Measurements from ENCODE around the gene HOXA13.

- no peak for TF ChIP-seq CTCF (IDR thresholded peaks at IDR 0.05; ENCODE audit: low read depth, low read length, missing input control)
- TF ChIP-seq SP1 (IDR thresholded peaks at IDR 0.05), result no peak
- no peak for TF ChIP-seq MAX (IDR thresholded peaks at IDR 0.05)
- no peak for TF ChIP-seq EGR1 (IDR thresholded peaks at IDR 0.05; ENCODE audit: low read depth in 2 of 2)
- no peak for TF ChIP-seq REST (IDR thresholded peaks at IDR 0.05)
- TF ChIP-seq RAD21 (IDR thresholded peaks at IDR 0.05), result no peak
- no peak for TF ChIP-seq ATF3 (IDR thresholded peaks at IDR 0.05)
- TF ChIP-seq YY1 (IDR thresholded peaks at IDR 0.05), result no peak
These were observed 55.1 kb downstream of the HOXA13 start for GRCh38 chr7:27144781-27145164.

All from liver (tissue), 3 donors.